GM10266 (cell line): ENCODE results near the gene CTRB2.

Experiments
- DNase-seq: peaks from one replicate; pipeline ENCODE4 v3.0.0; 2012; ENCODE audit errors: extremely low spot score
- CTCF ChIP-seq: IDR thresholded peaks from 2 replicates; pipeline ENCODE4 v1.5.1; 2012; ENCODE audit warnings: mild to moderate bottlenecking, low read depth; ENCODE audit not compliant: control insufficient read depth, insufficient read depth; ENCODE audit errors: missing control alignments

Gene CTRB2

GRCh38 chr16:75206749-75207451 lies at the start of gene CTRB2:
TSS of gene CTRB2 (minus strand) at chr16:75207161. CDS start at chr16:75207141, 20 bp downstream.
- no peak for TF ChIP-seq CTCF
- peak; percentile 56 for DNase-seq

DNA sequence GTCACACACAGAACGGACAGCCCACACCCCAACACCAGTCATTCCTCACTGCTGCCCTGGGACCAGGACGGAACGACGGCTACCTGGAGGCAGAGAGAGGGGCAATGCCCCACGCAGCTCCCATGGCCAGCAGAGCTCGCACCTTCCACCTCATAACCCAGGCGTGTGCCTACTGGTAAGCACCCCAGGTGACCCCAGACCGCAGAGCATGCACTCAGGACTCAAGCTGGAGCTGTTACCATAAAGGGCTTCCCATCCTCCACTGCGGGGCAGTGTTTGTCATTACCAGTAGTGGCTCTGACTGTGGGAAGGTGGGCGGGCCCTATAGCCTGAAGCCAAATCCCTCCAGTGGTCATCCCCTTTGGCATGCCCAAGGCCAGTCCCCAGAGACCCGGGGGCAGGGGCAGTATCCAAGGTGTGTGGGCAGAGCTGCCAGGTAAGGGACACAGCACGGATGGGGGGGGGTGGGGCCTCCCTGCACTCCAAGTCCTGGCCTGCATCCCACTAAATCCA lies 49.2 kb upstream of the CTRB2 start:
- no peak for DNase-seq
- TF ChIP-seq CTCF, result no peak

DNA sequence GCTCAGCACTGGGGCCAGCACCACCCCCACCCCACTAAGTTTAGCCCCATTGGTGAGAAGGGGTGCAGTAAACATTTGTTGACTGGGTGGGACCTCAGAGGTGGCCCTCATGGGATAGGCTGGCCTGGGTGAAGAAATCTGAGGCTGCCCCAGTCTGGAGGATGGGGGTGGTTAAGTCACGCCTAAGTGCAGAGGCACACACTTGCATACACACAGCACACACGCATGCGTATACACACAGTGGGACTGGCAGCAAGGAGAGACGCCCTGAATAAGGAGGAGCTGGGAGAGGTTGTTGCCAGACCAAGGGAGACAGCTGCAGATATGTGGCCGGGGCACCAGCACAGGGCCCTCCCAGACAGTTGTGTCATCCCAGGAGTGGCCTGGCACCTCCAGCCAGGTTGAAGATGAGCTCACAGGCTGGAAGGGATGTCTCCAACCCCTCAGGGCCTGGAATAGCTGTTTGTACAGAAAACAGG lies 47.4 kb upstream of the CTRB2 start:
- DNase-seq, result no peak
- no peak for TF ChIP-seq CTCF

DNA sequence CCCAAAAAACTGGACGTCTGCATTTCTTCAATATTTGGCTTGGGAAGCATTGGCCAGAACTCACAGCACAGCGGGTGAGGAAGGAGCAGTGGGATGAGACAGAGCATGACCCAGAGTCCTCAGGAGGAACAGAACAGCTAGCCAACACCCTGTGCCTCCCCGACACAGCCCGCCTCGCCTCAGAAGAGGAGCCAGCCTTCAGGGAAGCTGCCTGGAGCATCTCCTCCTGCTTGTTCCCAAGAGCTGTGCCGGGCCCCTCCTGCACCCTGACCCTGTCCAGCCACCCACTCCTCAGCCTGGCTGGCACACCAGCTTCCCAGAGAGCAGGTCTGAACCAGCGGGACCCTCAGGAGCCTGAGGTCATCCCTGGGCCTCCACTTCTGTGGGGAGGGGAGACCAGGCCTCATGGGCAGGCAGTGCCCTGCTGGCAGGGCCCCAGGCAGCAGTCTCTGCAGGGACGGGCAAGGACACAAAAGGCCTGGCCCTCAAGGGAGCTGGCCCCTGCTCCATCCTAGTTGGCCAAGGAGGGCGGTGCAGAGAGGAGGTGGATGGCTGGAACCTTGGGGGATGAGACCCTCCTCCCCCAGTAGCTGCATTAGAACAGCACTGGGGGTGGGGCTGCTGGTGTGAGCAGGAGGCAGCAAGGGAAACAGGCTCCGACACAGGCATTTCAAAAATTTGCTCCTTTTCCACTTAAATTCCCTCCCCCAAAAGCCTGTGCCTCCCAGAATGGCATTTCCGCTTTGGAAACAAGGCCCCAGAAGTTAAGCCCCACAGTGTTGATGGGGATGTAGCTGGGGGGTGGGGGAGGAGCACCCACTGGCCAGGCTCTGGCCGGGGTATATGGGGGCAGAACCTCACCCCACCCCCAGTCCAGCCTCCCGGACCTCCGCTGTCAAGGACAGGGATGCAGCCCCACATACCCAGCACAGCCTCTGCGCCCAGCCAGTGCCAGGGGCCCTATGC lies 46.3 kb upstream of the CTRB2 start:
- no peak for DNase-seq
- TF ChIP-seq CTCF, result no peak

DNA sequence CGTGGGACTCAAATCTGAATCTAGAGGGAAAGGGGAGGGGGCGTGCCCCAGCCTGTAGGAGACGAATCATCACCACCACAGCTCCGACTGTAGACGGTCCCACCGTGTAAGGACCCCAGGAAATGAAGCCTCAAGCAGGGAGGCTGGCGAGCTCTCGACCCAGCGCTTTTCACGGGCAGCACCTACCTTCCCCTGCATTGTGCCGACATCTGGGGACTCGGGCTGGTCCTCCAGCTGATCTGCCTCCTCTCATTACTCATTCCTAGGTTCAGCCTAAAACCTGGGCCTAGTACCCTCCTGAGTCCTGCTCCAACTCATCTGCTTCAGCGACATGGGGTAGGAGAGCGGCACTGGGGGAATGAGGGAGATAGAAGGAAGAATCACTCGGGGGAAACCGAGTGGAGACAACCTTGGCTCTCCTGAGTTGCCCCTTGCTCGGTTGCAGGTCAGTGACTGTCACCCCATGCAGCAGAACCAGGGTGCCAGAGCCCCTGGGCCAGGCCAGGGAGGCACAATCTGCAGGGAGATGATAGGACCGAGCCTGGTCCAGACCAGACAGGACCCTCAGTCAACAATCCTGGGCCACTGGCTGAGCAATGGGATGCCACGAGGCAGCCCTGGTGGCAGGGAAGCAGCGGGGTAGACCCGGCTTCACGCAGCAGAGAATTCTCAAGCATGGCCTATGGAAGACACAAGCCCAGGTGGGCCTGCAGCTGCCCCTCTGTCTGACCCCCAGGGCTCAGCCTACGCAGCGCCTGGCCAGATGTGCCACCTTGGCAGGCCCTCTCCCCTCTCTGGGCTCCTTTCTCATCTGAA lies 45.3 kb upstream of the CTRB2 start:
- DNase-seq, result no peak
- TF ChIP-seq CTCF, result no peak

- DNase-seq, result peak; percentile 96
- TF ChIP-seq CTCF, result peak; percentile 18
Observed at GRCh38 chr16:75251280-75252048, 44.5 kb upstream of the CTRB2 start, which contains the start of gene BCAR1. TSS of gene BCAR1 (minus strand) at chr16:75251624. CDS start at chr16:75251482, 142 bp downstream.
